Right hindlimb (tissue), 1 donor: ENCODE results near the gene GABPB2.

Experiments used
- DNase-seq: peaks from one replicate; pipeline ENCODE4 v3.0.0-alpha.2; 2018

GABPB2 gene

DNA sequence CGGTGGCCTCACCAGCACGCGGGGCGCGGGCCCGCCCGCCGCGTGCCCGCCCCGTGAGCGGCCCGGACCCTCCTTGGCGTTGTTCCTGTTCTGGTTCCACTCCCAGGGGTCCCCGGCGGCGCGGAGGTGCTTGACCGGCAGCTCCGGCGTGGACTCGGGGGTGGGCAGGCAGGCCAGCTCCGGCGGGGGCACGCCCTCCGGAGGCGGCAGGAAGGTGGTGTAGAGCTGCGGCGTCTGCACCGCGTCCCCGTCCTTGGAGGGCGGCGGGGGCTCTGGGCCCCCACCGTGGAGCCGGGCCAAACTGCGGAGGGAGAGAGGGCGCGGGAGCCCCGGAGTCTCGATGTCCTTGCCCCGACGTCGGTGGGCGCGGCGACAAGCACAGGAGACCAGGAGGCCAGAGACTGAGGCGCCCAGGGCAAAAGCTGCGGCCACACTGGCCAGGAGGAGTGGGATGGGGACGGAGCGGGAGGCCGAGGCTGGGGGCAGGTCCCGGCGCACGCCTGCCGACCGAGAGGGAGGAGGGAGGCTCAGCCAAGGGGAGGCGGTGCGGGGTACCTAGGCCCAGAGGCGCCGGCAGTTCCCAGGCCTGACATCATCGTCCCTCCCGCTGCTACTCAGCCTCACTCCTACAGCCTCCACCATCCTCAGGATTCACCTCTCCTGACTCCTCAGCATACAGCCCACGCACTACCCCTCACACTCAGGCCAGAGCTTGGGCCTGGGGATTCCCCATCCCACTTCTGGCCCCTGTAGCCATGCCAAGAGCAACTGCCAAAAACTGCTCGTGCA is 62.7 kb downstream of the GABPB2 start:
- DNase-seq = peak; percentile 49

DNA sequence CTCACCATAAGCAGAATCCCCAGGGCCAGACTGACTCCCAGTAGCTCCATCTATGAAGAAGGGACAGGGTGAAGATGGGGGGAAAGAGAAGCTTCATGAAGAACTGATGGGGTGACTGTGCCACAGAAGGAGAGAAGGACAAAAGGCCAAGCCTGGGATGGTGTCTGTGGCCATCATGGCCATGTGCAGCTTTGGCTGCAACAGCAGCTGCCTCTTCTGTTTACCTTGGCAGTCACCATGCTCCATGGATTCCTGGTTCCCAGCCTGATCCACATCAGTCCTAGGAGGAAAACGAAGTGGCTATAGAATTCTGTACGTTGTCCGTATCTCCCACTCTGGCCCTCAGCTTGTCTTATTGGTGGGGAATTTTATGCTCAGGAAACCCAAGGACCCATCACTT is 63.8 kb downstream of the GABPB2 start:
- DNase-seq = no peak

DNA sequence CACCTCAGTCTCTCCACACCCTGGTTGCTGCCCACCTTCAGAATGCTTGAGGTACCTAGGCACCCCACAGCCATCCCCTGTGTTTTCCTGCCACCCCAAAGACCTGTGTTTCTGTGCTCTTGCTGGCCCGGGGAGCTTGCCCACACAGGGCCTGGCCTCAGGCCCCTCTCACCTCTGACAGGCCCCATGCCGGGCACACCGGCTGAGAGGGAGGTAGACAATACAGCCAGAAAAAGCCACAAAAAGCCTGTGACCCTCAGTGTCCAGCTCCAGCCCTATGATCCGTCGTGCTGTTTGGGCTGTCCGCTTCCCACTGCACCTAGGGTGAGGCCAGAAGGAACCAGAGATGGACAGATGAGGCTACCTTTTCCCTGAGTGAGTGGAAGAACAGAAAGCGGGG is 64.4 kb downstream of the GABPB2 start:
- no peak for DNase-seq

DNA sequence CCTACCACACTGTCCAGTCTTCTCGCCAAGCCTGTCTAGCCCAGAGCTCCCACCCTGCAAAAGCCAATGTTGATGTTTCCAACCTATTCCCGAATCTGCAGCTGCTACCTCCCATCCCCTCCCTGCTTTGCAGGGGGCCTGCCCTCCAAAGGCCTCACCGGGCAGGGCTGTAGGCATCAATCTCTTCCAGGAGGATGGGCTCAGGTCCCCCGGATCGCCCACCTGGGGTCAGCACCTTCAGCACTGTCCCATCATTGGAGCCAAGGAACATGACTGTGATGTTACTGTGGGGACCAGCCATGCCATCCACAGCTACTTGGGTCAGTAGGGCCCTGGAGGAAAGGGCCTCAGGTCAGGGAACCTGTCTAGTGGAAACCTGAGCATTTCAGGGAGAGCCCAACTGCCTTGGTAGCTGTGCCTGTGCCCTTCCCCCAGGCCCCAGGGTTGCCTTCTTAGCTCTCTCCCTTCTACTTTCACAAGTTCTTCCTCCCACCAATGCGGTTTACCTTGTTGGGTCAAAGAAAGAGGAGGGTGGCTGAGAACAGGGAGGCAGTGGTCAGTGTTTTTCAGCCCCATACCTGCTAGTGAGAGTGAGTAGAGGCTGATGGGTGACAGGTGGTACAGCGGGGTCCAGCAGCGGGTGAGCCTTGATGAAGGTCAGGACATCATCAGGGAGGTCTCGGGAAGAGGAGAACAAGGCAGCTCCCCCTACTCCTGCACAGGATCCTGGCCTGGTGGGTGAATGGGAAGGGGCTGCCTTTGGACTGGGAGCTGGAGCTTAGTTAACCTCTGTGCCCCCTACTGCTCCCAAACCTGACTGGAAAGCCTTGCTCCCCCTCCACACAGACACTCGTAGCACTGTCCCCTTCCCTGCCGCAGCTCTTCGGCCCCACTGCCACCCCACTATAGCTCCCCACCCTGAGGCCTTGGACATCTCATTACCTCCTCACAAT is 65.1 kb downstream of the GABPB2 start:
- DNase-seq = no peak

DNA sequence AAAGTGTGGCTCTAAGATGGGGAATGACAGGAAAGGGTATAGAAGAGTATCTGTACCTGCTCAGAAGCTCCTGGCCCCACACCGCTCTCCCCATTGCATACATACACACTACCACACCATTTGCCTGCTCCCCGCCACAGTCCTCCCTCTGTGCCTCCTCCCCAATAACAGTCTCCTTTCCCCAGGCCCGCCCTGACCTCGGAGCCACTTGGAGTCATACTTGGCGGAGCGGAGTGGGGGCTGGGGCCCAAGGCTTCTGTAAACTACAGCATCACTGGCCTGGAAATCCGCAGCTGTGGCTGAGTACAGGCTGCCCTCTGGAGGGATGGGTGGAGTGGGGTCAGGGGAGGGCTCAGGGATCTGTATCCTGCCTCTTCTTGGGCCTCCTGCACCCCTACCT is 67.2 kb downstream of the GABPB2 start:
- no peak for DNase-seq

DNA sequence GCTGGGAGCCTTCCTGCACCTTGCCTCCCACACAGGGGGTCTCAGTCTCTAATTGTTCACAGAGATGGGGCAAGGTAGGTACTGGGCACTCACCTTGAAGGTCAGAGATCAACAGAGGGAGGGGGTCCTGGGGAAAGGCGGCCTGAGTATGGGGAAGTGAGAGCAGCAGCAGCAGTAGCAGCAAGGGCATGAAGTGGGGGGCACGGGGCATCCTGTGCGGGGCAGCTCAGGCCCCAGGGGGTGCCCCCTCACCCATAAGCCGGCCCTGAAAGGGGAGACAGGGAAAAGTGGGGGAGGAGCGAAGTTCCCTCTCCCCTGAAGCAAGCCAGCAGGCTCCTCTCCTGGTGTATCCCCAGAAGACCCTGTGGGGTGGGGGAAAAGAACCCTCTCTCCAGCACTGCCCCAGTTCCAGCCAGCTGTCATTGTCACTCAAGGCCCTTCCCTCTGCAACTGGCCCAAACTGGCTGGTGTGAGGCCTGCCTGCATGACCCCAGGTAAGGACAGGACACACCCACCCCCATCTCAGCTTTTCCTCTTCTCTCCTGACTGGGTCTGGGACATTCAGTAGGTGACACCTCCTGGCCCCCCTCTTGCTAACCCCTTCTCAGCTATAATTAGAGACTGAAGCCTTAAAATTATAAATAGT is 72.0 kb downstream of the GABPB2 start:
- peak; percentile 63 for DNase-seq

DNA sequence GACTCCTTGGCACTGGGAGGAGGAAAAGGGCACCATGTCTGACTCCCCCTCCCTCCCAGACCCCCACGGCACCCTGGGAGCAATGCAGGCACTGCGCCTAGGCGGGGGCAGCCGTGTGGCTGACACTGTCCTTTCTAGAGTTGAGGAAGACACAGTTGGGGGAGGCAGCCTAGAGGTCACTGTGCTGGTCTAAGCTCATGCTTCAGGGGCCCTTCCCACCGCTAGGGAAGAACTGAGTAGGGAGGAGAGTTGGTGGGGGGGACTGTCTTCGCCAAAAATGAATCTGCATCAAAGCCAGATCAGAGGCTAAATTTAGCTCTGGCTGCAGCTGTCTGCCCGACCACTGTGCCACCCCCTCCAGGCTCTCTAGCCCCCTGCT is 72.5 kb downstream of the GABPB2 start:
- no peak for DNase-seq

DNA sequence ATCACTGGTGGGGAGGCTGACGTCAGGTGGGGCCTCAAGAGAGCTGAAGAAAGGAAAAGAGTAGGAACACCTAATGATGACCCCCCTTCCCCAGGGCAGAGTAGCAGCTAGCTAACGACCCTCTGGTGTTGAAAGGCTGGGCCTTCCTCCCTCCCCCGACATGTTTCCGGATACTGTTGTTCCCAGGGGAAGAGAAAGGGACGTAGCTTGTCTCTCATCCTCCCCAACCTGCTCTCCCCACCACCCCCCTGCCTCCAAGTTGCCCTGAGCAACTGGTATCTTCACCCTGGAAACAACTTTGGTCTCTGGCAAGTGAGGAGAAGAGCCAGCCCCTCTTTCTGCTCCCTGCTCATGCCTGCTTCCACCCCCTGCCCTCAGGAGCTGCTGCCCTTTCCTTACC is 73.4 kb downstream of the GABPB2 start:
- no peak for DNase-seq

DNA sequence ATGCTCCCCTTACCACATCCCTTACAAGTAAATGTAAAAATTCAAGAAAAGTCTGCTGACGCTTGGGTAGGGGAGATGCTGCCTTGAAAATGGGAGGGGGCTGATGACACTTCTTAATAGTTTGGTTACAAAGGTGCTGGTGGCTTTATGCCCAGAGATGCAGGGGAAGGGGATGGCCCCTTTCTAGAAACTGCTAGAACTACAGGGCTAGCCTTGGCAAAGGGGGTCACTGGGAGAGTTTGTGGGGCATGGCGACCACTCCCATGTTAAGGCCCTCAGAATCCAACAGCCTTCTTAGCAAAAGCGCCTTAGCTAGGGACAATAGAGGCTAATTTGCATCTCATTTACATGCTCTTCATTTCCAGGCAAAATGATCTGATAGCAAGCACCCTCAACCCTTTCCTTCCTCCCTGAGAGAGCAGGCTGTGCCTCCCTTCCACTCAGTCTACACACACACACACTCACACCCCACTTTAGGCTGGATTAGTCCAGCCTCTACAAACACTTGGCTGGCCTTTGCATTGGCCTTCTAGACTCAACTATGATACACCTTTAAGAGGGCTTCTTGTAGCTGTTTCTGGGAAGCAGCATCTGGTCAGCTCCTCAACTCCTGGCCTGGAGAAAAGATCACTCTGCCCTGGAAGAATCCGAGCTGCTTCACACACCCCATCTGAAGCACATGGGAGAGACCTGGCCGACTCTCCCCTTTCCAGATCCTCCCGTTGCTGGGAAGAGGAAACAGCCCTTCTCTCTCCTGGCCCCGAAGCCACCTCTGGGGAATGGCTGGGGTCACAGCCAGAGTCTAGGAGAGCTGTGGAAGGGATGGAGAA is 74.1 kb downstream of the GABPB2 start:
- peak; percentile 77 for DNase-seq

DNA sequence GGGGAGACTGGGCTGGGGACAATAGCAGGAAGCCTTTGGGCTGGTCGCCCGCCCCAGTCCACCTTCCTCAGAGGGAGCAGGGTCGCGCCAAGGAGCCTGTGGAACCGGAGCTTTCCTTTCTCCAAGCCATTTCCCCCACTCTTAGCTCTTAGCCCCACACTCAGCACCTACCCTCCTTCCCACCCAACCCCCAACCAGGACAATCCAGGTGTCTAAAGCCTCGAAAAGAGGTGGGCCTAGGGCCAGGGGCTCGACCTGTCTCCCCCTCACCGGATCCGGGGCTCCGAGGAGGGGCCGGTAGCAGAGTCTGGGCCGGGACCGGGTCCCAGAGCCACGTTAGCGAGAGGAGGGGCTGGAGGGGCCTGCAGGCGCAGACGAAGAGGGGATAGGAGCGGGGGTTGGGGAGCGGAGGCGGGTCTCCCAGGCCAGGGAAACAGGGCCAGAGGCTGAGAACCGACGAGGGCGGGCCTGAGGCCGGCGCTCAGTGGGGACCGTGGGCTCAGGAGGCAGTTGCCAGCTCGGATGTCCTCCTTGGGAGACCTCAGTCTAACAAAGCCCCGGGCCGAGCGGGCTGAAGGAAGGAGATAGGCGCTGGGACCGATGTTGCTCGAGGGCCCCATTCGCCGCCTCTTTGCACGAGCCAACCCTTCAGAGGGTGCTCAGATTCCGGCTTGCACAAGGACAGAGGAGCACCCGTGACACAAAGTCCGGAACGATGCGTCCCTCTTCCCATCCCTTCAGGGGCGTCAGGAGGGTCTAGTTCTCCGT is 74.9 kb downstream of the GABPB2 start:
- peak; percentile 66 for DNase-seq

DNA sequence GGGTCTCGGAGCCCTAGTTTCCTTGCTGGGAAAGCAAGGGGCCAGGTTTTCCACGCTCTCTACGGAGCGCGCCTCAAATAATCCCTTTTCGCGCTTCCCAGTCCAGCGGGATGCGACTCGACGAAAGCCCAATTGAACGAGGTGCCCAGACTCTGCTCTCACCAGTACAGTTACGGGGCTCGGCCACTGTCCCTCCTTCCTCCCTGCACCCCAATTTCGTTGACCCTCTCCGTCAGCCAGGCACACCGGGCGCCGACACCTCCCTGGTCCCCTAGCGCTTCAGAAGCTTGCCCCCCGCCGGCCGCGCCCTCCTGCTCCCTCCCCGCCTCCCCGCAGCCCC is 75.5 kb downstream of the GABPB2 start:
- no peak for DNase-seq

DNA sequence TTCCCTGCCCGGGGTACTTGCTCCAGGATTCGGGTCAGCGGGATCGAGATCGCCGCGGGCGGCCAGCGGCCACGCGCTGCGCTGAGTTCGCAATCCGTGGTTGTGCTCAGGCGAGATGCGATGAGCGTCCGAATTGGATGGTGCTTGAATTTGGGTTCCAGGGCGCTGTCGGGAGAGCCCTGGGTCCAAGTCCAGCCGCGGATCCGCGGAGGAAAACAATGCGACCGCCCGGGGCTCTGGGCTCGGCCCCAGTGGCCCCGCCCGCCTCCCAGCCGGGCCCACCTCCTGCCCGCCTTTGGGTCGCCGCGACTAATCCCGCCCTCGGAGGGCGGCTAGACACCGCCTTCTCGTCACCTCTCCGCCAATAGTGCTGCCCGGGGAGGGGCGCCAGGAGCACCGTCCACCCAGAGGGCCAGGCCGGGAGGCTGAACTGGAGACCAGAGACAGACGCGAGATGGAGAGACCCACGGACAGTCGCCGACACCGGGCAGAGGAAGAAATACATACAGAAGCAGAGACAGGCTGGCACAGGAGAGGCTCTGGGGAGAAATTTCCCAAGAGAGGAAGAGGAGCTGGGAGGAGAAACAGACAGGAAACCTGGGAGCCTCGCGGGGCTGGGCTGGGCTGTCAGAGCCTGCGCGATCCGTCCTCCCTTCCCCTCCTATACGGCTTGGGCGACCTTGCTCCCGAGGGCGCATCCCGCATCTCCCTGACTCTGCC is 76.0 kb downstream of the GABPB2 start, which contains the start of gene SEMA6C:
TSS of gene SEMA6C (minus strand) at position 220 of the 720 bp plus-strand sequence. CDS start 4,010 bp downstream, outside the sequence.
- peak; percentile 97 for DNase-seq

DNA sequence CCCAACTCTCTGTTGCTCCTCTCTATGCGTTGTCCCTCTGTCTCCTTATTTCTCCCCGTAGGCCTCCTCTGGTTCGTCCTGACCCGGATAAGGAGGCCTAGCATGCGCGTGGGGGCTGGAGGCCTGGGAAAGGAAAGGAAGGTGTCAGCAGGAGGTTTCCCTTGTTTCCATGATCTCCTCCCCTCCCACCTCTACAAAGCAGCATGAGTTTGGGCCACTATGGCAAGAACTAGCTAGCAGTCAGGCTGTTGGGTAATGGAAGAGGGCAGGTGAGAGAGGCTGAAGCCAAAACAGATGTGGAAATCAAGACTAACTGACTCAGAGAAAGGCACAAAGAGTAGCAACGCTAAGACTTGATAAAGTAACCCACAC is 76.6 kb downstream of the GABPB2 start:
- peak; percentile 49 for DNase-seq

DNA sequence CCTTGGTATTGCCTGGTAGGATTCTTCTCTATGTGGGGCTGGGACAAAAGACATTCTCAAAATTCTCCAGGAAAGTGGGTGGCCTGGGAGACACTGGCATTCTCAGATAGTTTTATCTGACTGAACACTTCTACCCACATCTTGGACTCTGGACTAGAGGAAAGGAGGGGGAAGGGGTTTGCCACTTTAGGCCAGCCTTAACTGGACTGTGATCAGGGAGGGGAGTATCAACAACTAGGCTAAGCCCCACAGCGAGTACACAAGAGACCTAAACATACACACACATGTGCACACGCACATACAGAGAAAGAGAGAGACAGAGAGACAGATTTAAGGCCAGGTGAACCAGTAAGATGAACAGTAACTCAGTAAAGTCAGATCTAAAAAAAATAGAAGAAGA is 77.1 kb downstream of the GABPB2 start:
- DNase-seq = no peak

DNA sequence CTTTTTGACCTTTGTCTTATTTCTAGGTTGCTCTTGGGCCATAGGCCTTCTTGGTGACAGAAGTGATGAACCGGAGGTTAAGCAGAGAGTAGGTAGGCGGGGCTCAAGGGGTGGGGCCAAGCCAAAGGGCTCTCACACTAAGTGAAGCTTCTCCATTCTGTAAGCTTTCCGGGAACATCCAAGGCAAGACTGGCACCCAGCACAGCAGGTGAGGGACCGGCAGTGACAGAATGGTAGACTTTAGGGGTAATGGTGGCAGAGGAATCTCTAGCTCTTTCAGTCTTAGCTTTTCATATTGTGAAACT is 85.9 kb downstream of the GABPB2 start, which contains the start of gene TNFAIP8L2:
TSS of gene TNFAIP8L2 (plus strand) at position 135 of the 305 bp plus-strand sequence. CDS start 2,049 bp downstream, outside the sequence.
- no peak for DNase-seq

DNA sequence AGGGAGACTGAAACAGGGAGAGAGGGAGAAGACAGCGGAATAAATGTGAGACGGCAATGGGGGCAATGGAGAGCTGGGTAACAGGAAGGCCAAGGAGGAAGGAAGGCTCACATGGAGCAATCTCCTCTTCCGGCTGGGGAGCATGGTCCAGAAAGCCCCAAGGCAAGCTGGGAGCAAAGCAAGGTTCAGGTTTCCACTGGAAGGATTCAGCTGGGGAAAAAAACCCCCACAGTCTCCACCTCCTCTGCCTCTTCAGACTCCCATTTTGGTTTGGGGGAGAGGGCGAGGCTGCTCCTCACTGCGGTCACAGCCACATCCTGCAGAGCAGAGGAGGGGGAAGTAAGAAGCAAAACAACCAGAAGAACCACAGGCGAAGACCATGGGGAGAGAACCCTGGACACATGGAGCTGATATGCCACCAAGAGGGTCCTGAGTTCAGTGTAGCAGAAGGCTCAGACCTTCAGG is 86.5 kb downstream of the GABPB2 start:
- DNase-seq = no peak

DNA sequence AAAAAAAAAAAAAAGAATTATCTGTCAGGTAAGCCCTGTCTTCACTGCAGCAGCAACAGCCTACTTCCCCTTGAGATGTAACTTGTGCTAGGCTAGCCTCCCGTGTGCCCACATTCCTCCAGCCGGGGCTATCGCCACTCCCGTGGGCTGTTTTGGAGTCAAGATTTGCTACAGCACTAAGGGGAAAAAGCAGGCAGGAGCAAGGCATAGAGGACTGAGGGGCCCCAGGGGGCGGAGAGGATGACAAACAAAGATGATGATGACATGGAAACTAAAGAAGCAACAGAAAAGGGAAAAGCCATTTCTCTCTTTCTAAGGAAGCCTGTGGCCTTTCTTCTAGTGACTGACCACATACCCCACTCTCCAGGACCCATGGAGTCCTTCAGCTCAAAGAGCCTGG is 87.8 kb downstream of the GABPB2 start:
- no peak for DNase-seq

DNA sequence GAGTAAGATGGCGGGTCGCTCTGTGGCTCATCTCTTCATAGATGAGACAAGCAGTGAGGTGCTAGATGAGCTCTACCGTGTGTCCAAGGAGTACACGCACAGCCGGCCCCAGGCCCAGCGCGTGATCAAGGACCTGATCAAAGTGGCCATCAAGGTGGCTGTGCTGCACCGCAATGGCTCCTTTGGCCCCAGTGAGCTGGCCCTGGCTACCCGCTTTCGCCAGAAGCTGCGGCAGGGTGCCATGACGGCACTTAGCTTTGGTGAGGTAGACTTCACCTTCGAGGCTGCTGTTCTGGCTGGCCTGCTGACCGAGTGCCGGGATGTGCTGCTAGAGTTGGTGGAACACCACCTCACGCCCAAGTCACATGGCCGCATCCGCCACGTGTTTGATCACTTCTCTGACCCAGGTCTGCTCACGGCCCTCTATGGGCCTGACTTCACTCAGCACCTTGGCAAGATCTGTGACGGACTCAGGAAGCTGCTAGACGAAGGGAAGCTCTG is 88.2 kb downstream of the GABPB2 start:
- no peak for DNase-seq

DNA sequence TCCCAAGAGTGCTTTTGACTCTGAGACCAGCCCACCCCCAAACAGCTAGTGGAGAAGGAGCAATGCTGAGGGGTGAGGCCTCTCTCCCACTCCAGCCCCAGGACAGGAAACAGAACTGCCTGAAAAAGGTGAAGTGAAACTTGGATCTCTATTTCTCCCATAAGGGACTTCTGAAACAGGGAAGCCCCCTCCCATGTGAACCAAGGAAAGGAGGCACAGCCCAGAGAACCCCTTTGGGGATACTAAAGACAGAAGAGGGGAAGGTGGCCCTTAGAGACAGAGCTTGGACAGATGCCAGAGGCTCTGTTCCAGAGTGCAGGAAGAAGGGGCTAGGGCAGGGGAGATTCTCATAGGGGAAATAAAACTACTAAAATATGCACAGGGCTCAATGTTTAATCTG is 88.8 kb downstream of the GABPB2 start:
- no peak for DNase-seq

DNA sequence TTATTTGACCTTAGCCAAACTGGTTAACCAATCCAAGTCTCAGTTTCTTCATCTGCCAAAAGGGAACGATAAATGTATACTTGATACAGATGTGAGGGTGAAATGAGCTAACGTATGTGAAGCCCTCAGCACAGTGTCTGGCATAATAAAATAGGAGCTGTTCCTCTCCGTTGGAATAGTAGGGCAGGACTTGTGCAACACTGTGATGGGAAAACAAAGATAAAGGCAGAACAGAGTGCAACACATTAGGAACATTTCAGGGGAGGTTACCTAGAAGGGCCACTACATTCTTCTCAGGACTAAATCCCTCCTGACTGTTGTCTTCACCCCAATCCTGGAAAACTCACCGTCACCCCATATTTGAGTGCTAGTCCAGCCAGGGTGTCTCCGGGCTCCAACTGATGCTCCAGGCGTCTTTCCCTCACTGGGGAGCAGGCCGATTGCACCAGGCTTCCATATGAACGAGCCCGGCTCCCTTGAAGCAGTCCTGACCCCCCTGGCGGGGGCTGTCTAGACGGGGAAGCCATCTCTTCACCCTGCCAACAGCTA is 94.2 kb downstream of the GABPB2 start:
- DNase-seq = no peak
